IMR-90 (cell line): Measurements from ENCODE around the gene SEC16A. TPM values are rescaled to one million over a fixed set of nuclear protein-coding genes. Genes with fewer than 3 reads are reported as not detected.

ENCODE experiments used
- ATAC-seq: fragments of 200-7000 bp; cut with Tn5 transposase; 2 replicates; pipeline ENCODE4 v1.9.1; 2020; ENCODE audit warnings: low read depth, mild to moderate bottlenecking, moderate library complexity
- BruUV-seq: library from RNA; stranded (reverse); fragments of 400-500 nt; replicated peaks from 2 replicates; lab custom pipeline; 2021; lab: Mats Ljungman, UMichigan
- CTCF ChIA-PET: fragments of 300-600 bp; formaldehyde crosslinking; extraction: SDS; loops from one replicate; lab custom pipeline; 2021; ENCODE audit warnings: antibody characterized with exemption; lab: Yijun Ruan, JAX
- POLR2A ChIA-PET: fragments of 300-600 bp; sonication (Branson Sonifier 250); formaldehyde crosslinking; loops from one replicate; lab custom pipeline; 2022; ENCODE audit warnings: antibody characterized with exemption; ENCODE audit not compliant: unreplicated experiment; lab: Charles Lee
- DNase-seq: peaks from one replicate; pipeline ENCODE4 v3.0.0; 2013
- H2AFZ ChIP-seq: replicated peaks from 2 replicates; pipeline ENCODE3; 2013; ENCODE audit warnings: low read length, mild to moderate bottlenecking; ENCODE audit not compliant: poor library complexity
- H2AK5ac ChIP-seq: 2 replicates; pipeline ENCODE4 v1.6.1; 2013; ENCODE audit warnings: low read depth, low read length, inconsistent platforms
- H2AK9ac ChIP-seq: replicated peaks from 2 replicates; pipeline ENCODE3; 2013; ENCODE audit warnings: mild to moderate bottlenecking, low read depth, low read length, moderate library complexity; ENCODE audit not compliant: poor library complexity
- H2BK120ac ChIP-seq: 2 replicates; pipeline ENCODE4 v1.6.1; 2013; ENCODE audit warnings: low read depth, low read length, inconsistent platforms
- H2BK15ac ChIP-seq: 3 replicates; pipeline ENCODE4 v1.6.1; 2013; ENCODE audit warnings: low read depth, low read length, inconsistent platforms
- H2BK20ac ChIP-seq: 2 replicates; pipeline ENCODE4 v1.6.1; 2013; ENCODE audit warnings: low read depth, mild to moderate bottlenecking, inconsistent platforms, low read length, moderate library complexity
- H2BK5ac ChIP-seq: 2 replicates; pipeline ENCODE4 v1.6.1; 2013; ENCODE audit warnings: mild to moderate bottlenecking, low read depth, low read length, inconsistent platforms; ENCODE audit not compliant: poor library complexity, severe bottlenecking
- H3K14ac ChIP-seq: replicated peaks from 2 replicates; pipeline ENCODE4 v1.6.1; 2013; ENCODE audit warnings: low read depth, low read length, inconsistent platforms
- H3K18ac ChIP-seq: 2 replicates; pipeline ENCODE4 v1.6.1; 2013; ENCODE audit warnings: low read depth, low read length, control low read depth
- H3K23ac ChIP-seq: 2 replicates; pipeline ENCODE4 v1.6.1; 2013; ENCODE audit warnings: low read depth, low read length, inconsistent platforms
- H3K27ac ChIP-seq: 2 replicates; pipeline ENCODE4 v1.5.1; 2013; ENCODE audit warnings: mild to moderate bottlenecking, control low read depth, low read length; ENCODE audit not compliant: insufficient read depth
- H3K27me3 ChIP-seq: 2 replicates; pipeline ENCODE4 v1.6.1; 2013; ENCODE audit warnings: low read length; ENCODE audit not compliant: control insufficient read depth, insufficient read depth
- H3K36me3 ChIP-seq: 2 replicates; pipeline ENCODE4 v1.6.1; 2013; ENCODE audit warnings: low read length, mixed read lengths; ENCODE audit not compliant: control insufficient read depth, insufficient read depth
- H3K4ac ChIP-seq: 2 replicates; pipeline ENCODE4 v1.6.1; 2013; ENCODE audit warnings: low read depth, low read length, inconsistent platforms
- H3K4me1 ChIP-seq: 2 replicates; pipeline ENCODE4 v1.6.1; 2013; ENCODE audit warnings: low read length, mixed read lengths; ENCODE audit not compliant: control insufficient read depth, insufficient read depth
- H3K4me2 ChIP-seq: 2 replicates; pipeline ENCODE4 v1.6.1; 2013; ENCODE audit warnings: low read depth, mild to moderate bottlenecking, control low read depth, low read length, moderate library complexity
- H3K4me3 ChIP-seq: 2 replicates; pipeline ENCODE4 v1.5.1; 2013; ENCODE audit warnings: low read depth, mild to moderate bottlenecking, control low read depth, low read length, moderate library complexity; ENCODE audit not compliant: insufficient read depth
- H3K56ac ChIP-seq: 2 replicates; pipeline ENCODE4 v1.6.1; 2013; ENCODE audit warnings: low read length, inconsistent platforms; ENCODE audit not compliant: insufficient read depth; ENCODE audit errors: extremely low read depth
- H3K79me1 ChIP-seq, 2 experiments: 2 replicates each; pipeline ENCODE4 v1.6.1; 2013; ENCODE audit warnings: low read length in 2 of 2, inconsistent platforms in 1 of 2, low read depth in 1 of 2
- H3K9ac ChIP-seq: 2 replicates; pipeline ENCODE4 v1.6.1; 2013; ENCODE audit warnings: low read depth, low read length, control low read depth
- H3K9me1 ChIP-seq: 2 replicates; pipeline ENCODE4 v1.6.1; 2013; ENCODE audit warnings: low read length, inconsistent platforms; ENCODE audit not compliant: insufficient read depth
- H3K9me3 ChIP-seq: 2 replicates; pipeline ENCODE4 v1.6.1; 2013; ENCODE audit warnings: low read length; ENCODE audit not compliant: control insufficient read depth, insufficient read depth
- H4K20me1 ChIP-seq: 2 replicates; pipeline ENCODE4 v1.6.1; 2013; ENCODE audit warnings: low read length, inconsistent platforms; ENCODE audit not compliant: insufficient read depth
- H4K5ac ChIP-seq: 2 replicates; pipeline ENCODE4 v1.6.1; 2013; ENCODE audit warnings: mild to moderate bottlenecking, low read depth, low read length, control low read depth
- H4K8ac ChIP-seq, 2 experiments: 2 replicates each; pipeline ENCODE4 v1.6.1; 2013; ENCODE audit warnings: low read depth in 2 of 2, low read length in 2 of 2, control low read depth in 1 of 2, inconsistent platforms in 1 of 2
- H4K91ac ChIP-seq: 2 replicates; pipeline ENCODE4 v1.6.1; 2013; ENCODE audit warnings: low read depth, low read length, inconsistent platforms; ENCODE audit not compliant: insufficient read depth
- BHLHE40 ChIP-seq: fragments of 150-350 bp; IDR thresholded peaks from 2 replicates; pipeline ENCODE4 v1.6.1; 2016; ENCODE audit warnings: mild to moderate bottlenecking, low read depth, low read length
- CEBPB ChIP-seq: IDR thresholded peaks from 2 replicates; pipeline ENCODE4 v1.6.1; 2012; ENCODE audit warnings: low read depth, low read length, improper control_type of control experiment
- CHD1 ChIP-seq: IDR thresholded peaks from 2 replicates; pipeline ENCODE4 v1.6.1; 2012; ENCODE audit warnings: low read depth, low read length, improper control_type of control experiment
- CTCF ChIP-seq: conservative IDR thresholded peaks from 2 replicates; pipeline ENCODE4 v1.5.1; 2012; ENCODE audit warnings: mild to moderate bottlenecking, low read depth, low read length, improper control_type of control experiment
- ELK1 ChIP-seq: fragments of 150-350 bp; IDR thresholded peaks from 2 replicates; pipeline ENCODE4 v1.6.1; 2016; ENCODE audit warnings: low read depth, mild to moderate bottlenecking, low read length, moderate library complexity, borderline replicate concordance
- FOS ChIP-seq: fragments of 150-350 bp; IDR thresholded peaks from 2 replicates; pipeline ENCODE4 v1.6.1; 2016; ENCODE audit warnings: low read depth, low read length
- MAFK ChIP-seq: IDR thresholded peaks from 2 replicates; pipeline ENCODE4 v1.6.1; 2012; ENCODE audit warnings: low read depth, low read length, improper control_type of control experiment
- MAZ ChIP-seq: IDR thresholded peaks from 2 replicates; pipeline ENCODE4 v1.6.1; 2012; ENCODE audit warnings: low read depth, mild to moderate bottlenecking, low read length, improper control_type of control experiment, moderate library complexity, borderline replicate concordance
- MXI1 ChIP-seq: IDR thresholded peaks from 2 replicates; pipeline ENCODE4 v1.6.1; 2012; ENCODE audit warnings: low read depth, mild to moderate bottlenecking, low read length, moderate library complexity, borderline replicate concordance
- NFE2L2 ChIP-seq: fragments of 150-350 bp; IDR thresholded peaks from 2 replicates; pipeline ENCODE4 v1.6.1; 2016; ENCODE audit warnings: low read depth, mild to moderate bottlenecking, low read length
- POLR2A ChIP-seq: IDR thresholded peaks from 2 replicates; pipeline ENCODE4 v1.6.1; 2012; ENCODE audit warnings: mild to moderate bottlenecking, low read depth, low read length
- RAD21 ChIP-seq: IDR thresholded peaks from 2 replicates; pipeline ENCODE4 v1.6.1; 2012; ENCODE audit warnings: low read length, improper control_type of control experiment
- RCOR1 ChIP-seq: IDR thresholded peaks from 2 replicates; pipeline ENCODE4 v1.6.1; 2012; ENCODE audit warnings: mild to moderate bottlenecking, low read length, improper control_type of control experiment; ENCODE audit not compliant: insufficient replicate concordance
- RFX5 ChIP-seq: IDR thresholded peaks from 2 replicates; pipeline ENCODE4 v1.8.0; 2012; ENCODE audit warnings: low read depth, mild to moderate bottlenecking, low read length, moderate library complexity
- SMC3 ChIP-seq: fragments of 150-350 bp; IDR thresholded peaks from 2 replicates; pipeline ENCODE4 v1.6.1; 2016; ENCODE audit warnings: low read depth, mild to moderate bottlenecking, antibody characterized with exemption, low read length, moderate library complexity
- USF2 ChIP-seq: fragments of 150-350 bp; IDR thresholded peaks from 2 replicates; pipeline ENCODE4 v1.6.1; 2017; ENCODE audit warnings: mild to moderate bottlenecking, antibody characterized with exemption, low read length, low read depth
- WGBS, 2 experiments: methylation state at CpG; one replicate each; pipeline versions ENCODE4 v1.1.5 to v1.1.7; 2013; ENCODE audit warnings: missing lambda C conversion rate in 2 of 2; ENCODE audit not compliant: insufficient read length in 1 of 2; ENCODE audit errors: extremely low coverage in 2 of 2; 5-methylcytosine and 5-hydroxymethylcytosine counted together
- dilution Hi-C: fragments of 300-500 bp; cut with HindIII; formaldehyde crosslinking; loops from one replicate; pipeline ENCODE4 v1.14.3; 2018; ENCODE audit warnings: low sequenced_read_pairs; ENCODE audit not compliant: unreplicated experiment
- in situ Hi-C: fragments of 300-500 bp; cut with MboI; formaldehyde crosslinking; loops from 3 replicates; pipeline ENCODE4 v1.14.3; 2019; ENCODE audit warnings: low sequenced_read_pairs, inconsistent platforms, mixed read lengths
- intact Hi-C: fragments of 100-400 bp; cut with micrococcal nuclease; formaldehyde crosslinking; loops from 2 replicates; pipeline ENCODE4 v1.10.0; 2022
- polyA plus RNA-seq, 3 experiments: library from polyadenylated mRNA; depleted of rRNA; stranded (reverse); fragments of >200 nt; gene quantifications; 2 replicates each; pipeline ENCODE4 v1.2.3, GENCODE V29; 2012; ENCODE audit warnings: low replicate concordance in 1 of 3
- total RNA-seq: library from RNA; depleted of rRNA; stranded (reverse); fragments of >200 nt; gene quantifications from 2 replicates; pipeline ENCODE4 v1.2.3, GENCODE V29; 2012

The SEC16A gene
- total and polyA plus RNA-seq, 2 of the 4 experiments (the other 2 are of a cell fraction), result 12.2 to 48.1 TPM

GRCh38 chr9:136465500-136466154 is 17.2 kb downstream of the SEC16A start:
- Histone ChIP-seq H3K9ac (no peak overlapping the region), H3K9me1 (no peaks in the 10 kb centered on the region), H3K4ac (no peak overlapping the region), H3K27ac (no peak overlapping the region), H4K20me1 (peaks cover 70% of the 10 kb centered on the region), H2BK5ac (no peak overlapping the region), H3K18ac (no peak overlapping the region), H3K4me2 (no peak overlapping the region), H2AFZ (no peak overlapping the region), H2BK20ac (no peak overlapping the region), H2BK15ac (no peak overlapping the region), H4K8ac (no peak overlapping the region), H2AK5ac (no peak overlapping the region), H4K5ac (no peak overlapping the region), H4K91ac (no peak overlapping the region), H3K23ac (no peak overlapping the region), H3K4me3 (no peak overlapping the region), H2AK9ac (no peak overlapping the region), H3K36me3 (peaks cover 84% of the 10 kb centered on the region), H3K9me3 (no peaks in the 10 kb centered on the region), H3K56ac (no peak overlapping the region), H3K14ac (no peak overlapping the region), H3K27me3 (no peaks in the 10 kb centered on the region), H3K79me1 (peaks cover 38 to 60% of the 10 kb centered on the region in 2 experiments), H2BK120ac (no peak overlapping the region), H3K4me1 (no peaks in the 10 kb centered on the region)
- intact Hi-C loops (no loop called here), in situ Hi-C loops (no loop called here), dilution Hi-C loops (no loop called here)
- ATAC-seq (no peak), DNase-seq (no peak)
- CTCF ChIA-PET, result no interaction called here
- no TSS peak for BruUV-seq
- WGBS, 2 experiments, result 94 to 100% methylated on average over 1 to 23 of the region's 27 CpGs
- TF ChIP-seq CTCF, result no peak
- TF ChIP-seq RCOR1, result no peak
- no peak for TF ChIP-seq MXI1
- no peak for TF ChIP-seq BHLHE40
- TF ChIP-seq USF2, result no peak
- no peak for TF ChIP-seq FOS
- TF ChIP-seq NFE2L2, result no peak
- no peak for TF ChIP-seq POLR2A
- no peak for TF ChIP-seq RFX5
- no peak for TF ChIP-seq RAD21
- no peak for TF ChIP-seq ELK1
- TF ChIP-seq SMC3, result no peak
- TF ChIP-seq MAFK, result no peak
- no peak for TF ChIP-seq CHD1
- TF ChIP-seq MAZ, result no peak
- TF ChIP-seq CEBPB, result no peak
- POLR2A ChIA-PET, result no interaction called here
